Measurements from ENCODE around the gene TNRC6B.
"Not testable (repeated sequence)": the region's sequence is repeated elsewhere in the genome, so short reads cannot be mapped to it uniquely, and the experiment has no call there.

The TNRC6B gene

DNA sequence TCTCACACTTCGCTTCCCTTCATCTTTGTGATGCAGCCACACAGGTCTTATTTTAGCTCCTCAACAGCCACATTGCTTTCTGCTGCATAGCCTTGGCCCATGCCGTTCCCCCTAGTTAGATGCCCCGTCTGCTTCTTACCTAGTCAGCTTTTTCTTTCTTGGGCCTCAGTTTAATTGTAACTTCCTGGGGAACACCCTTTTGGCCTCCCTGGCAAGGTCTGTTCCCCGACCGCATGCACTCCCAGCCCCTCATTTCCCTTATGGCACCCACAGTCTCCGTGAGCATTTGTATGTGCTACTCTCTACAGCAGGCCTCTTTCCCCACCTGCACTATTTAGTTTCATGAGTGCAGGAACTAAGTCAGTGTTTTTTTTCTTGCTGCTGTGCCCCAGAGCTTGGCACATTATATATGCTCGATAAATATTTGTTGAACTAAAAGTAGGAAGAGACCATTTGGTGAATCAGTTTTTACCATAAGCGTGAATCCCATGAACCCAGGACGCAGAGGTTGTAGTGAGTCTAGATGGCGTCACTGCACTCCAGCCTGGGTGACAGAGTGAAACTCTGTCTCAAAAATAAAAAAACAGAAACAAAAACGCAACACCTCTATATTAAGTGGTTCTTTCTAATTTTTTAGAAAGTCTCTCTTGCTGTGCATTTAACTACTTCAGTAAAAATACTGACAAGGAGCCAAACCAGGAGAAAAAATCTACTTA lies 38.5 kb downstream of the TNRC6B start:
- peak in 1 of 2 donors; percentile 54 for DNase-seq

- no peak for DNase-seq
Observed at GRCh38 chr22:40218152-40218551, 40.4 kb downstream of the TNRC6B start.

GRCh38 chr22:40218723-40219294 lies 41.1 kb downstream of the TNRC6B start:
- DNase-seq: no peak

- DNase-seq: no peak
Observed at GRCh38 chr22:40220316-40221054, 42.8 kb downstream of the TNRC6B start.

- no peak for DNase-seq
Observed at GRCh38 chr22:40221055-40221414, 43.3 kb downstream of the TNRC6B start.

- DNase-seq: not testable (repeated sequence)
Observed at GRCh38 chr22:40222979-40223378, 45.3 kb downstream of the TNRC6B start.

GRCh38 chr22:40224702-40225101 lies 47.0 kb downstream of the TNRC6B start:
- DNase-seq: no peak

DNA sequence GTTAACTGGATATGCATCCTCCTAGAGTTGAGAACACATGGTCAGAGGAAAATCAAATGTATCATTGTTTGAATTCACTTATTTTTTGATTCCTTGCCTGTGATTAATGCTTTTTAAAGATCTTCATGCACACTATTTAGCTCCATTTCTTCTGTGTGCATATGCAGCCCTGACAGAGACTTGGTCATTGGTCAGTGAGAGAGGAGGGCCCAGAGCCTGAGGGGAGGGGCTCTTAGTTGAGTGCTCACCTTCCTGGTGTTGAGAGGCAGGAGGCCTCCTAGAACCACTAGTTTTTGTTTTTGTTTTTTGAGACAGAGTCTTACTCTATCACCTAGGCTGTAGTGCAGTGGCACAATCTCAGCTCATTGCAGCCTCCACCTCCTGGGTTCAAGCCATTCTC lies 48.9 kb downstream of the TNRC6B start:
- DNase-seq: no peak

DNA sequence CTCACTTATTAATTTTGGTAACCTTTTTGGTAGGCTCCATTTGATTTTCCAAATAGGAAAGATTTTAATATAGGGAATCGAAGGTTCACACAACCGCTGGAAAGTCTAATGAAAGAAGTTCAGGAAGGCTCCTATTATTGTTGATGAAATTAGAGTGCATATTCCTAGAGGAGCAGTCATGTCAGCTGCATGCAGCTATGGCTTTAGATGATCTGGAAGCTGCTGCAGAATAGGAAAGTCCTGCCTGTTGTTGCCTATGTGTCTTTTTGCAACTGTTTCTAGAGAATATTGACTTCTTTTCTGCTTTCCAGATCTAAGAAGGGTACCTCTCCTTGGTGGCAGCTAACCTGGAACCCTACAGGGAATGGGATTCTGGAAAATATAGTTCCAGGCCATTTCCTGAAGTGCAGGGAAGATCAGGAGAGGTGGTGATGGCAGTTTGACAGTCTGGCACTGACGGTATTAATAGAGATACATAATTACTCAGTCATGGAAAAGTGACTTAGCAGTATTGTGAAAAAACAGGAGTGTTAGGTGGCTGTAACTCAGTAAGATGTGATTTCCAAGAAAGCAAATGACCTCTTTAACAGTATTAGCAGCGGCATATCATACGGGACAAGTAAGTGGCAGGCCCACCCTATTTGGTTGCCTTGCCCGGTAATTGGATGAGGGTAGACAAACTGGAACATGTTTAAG lies 54.0 kb downstream of the TNRC6B start:
- DNase-seq: no peak

DNA sequence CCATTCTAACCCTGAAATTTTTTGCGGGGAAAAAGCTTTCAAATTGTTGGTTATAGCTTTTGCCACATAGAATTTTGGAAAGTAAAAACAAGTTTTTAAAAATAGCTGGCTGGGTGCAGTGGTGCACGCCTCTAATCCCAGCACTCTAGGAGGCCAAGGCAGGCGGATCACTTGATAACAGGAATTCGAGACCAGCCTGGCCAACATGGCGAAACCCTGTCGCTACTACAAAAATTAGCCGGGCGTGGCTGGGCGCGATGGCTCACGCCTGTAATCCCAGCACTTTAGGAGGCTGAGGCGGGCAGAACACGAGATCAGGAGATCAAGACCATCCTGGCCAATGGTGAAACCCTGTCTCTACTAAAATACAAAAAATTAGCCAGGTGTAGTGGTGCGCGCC lies 54.9 kb downstream of the TNRC6B start:
- no peak for DNase-seq

DNA sequence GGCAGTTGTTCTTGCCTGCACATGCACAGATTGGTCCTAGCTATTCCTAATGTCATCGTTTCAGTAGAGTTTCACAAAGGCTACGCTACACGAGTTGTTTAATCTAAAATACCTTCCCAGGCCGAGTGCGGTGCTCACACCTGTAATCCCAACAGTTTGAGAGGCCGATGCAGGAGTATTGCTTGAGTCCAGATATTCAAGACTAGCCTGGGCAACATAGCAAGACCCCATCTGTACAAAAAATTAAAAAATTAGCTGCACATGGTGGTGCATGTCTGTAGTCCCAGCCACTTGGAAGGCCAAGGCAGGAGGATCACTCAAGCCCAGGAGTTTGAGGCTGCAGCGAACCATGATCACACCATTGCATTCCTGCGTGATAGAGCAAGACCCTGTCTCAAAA lies 56.2 kb downstream of the TNRC6B start:
- DNase-seq: no peak

DNA sequence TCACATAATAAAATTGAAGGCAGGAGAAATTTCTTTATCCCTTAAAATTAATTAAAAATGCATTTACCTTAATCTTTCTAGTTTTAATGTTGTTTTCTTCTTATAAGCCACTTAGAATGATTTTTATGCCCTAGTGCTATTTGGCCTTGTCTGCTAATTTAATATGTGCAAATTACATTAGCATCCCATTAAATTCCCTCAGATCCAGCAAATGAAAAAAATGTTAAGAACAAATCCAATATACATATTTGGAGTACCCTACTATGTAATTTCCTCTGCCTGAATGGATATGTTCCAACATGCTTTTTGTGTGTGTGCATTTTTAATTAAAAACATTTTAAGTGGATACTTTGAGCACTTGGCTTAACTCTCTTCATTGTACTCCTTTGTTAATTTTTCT lies 56.9 kb downstream of the TNRC6B start:
- no peak for DNase-seq

GRCh38 chr22:40235308-40235707 lies 57.6 kb downstream of the TNRC6B start:
- no peak for DNase-seq

DNA sequence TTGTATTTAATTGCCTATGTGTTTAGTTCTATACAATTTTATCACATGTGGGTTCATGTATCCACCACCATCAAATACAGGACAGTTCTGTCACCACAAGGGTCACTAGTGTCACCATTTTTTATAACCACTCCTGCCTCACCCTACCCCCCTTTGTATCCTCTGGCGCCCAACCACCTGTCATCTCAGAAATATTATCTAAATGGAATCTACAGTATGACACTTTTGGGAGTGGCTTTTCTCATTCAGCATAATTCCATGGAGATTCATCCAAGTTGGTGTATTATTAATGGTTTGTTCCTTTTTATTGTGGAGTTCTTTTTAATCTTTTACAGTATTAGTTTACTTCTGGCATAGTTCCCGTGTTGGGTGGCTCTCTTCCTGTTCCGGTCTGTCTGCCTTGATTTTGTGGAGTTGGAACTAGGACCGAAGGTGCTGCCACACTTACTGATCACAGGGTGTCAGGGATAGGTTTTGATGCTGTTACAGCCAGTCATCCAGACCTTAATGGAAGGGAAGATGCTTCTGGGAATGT lies 58.5 kb downstream of the TNRC6B start:
- DNase-seq: no peak

GRCh38 chr22:40237241-40237640 lies 59.5 kb downstream of the TNRC6B start:
- no peak for DNase-seq

- DNase-seq: no peak
Observed at GRCh38 chr22:40237788-40238424, 60.2 kb downstream of the TNRC6B start.

- no peak for DNase-seq
Observed at GRCh38 chr22:40238425-40239344, 61.0 kb downstream of the TNRC6B start.

GRCh38 chr22:40239345-40239683 lies 61.6 kb downstream of the TNRC6B start:
- DNase-seq: no peak

- no peak for DNase-seq
Observed at GRCh38 chr22:40240160-40240559, 62.4 kb downstream of the TNRC6B start.

DNA sequence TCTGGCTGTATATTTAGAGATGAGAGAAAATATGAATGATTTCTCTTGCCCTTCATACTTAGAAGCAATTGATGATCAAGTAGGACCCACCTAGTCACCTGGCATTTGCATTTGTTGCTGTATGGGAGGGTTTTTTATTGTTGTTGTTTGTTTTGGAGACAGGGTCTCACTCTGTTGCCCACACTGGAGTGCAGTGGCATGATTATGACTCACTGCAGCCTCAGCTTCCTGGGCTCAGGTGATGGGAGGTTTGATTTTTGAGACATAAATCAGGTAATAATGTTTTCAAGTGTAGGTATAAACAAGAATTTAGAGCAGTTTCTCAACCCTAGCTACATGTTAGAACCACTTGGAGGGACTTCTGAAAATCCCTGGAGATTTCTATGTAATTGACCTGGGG lies 63.0 kb downstream of the TNRC6B start:
- peak in 1 of 2 donors; percentile 43 for DNase-seq

DNA sequence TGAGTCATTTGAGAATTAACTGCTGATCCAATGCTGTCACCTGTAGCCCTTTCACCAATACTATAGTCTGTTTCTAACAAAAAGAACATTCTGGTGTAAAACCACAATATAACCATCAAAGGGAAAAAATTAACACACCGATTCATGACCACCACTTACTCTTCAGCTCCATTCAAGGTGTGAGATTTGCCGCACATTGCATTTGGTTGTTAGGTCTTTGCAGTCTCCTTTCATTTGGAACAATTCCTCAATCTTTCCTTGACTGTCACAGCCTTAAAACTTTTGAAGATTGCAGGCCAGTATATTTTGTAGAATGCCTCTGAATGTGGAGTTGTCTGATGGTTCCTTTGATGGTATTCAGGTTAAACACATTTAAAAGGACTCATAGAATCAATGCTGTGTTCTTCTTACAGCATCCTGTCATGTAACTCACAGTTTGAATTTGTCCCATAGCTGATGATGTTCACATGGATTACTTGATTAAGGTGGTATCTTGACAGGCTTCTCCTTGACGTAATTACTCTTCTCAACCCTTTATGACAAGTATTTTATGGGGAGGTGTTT lies 63.6 kb downstream of the TNRC6B start:
- peak in 1 of 2 donors; percentile 54 for DNase-seq
